ENCODE data around the gene GALNT14.

GALNT14 gene

DNA sequence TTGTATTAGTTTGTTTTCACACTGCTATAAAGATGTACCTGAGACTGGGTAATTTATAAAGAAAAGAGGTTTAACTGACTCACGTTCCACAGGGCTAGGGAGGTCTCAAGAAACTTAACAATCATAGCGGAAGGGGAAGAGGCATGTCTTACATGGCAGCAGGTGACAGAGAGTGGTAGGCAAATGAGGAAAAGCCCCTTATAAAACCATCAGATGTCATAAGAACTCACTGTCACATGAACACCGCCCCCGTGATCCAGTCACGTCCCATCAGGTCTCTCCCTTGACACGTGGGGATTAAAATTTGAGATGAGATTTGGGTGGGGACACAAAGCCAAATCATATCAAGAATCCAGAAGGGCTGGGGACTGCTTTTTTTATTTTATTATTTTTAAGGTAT lies 120.0 kb downstream of the GALNT14 start:
- H3K4me2 ChIP-seq (ENCODE audit: low read depth, low read length, poor library complexity, severe bottlenecking) = no peak overlapping the region
- H3K9ac ChIP-seq (ENCODE audit: low read depth, low read length, poor library complexity, severe bottlenecking) = no peak overlapping the region
- no peak overlapping the region for H2AFZ ChIP-seq (ENCODE audit: low read length)
- no peaks in the 10 kb centered on the region for H3K9me3 ChIP-seq (ENCODE audit: insufficient read depth, low read depth, low read length)
- H3K79me2 ChIP-seq (ENCODE audit: insufficient read depth, low read length) = no peaks in the 10 kb centered on the region
- no peaks in the 10 kb centered on the region for H4K20me1 ChIP-seq (ENCODE audit: insufficient read depth, low read length, poor library complexity, severe bottlenecking)
- TF ChIP-seq, protein P1, sequence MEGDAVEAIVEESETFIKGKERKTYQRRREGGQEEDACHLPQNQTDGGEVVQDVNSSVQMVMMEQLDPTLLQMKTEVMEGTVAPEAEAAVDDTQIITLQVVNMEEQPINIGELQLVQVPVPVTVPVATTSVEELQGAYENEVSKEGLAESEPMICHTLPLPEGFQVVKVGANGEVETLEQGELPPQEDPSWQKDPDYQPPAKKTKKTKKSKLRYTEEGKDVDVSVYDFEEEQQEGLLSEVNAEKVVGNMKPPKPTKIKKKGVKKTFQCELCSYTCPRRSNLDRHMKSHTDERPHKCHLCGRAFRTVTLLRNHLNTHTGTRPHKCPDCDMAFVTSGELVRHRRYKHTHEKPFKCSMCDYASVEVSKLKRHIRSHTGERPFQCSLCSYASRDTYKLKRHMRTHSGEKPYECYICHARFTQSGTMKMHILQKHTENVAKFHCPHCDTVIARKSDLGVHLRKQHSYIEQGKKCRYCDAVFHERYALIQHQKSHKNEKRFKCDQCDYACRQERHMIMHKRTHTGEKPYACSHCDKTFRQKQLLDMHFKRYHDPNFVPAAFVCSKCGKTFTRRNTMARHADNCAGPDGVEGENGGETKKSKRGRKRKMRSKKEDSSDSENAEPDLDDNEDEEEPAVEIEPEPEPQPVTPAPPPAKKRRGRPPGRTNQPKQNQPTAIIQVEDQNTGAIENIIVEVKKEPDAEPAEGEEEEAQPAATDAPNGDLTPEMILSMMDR (conservative IDR thresholded peaks at IDR 0.05; ENCODE audit: low read length) = no peak
- TF ChIP-seq EZH2phosphoT487 (IDR thresholded peaks at IDR 0.05; ENCODE audit: borderline replicate concordance) = no peak
- H3K27me3 ChIP-seq (ENCODE audit: insufficient read depth, low read length, poor library complexity, severe bottlenecking) = no peaks in the 10 kb centered on the region
- H3F3A ChIP-seq (ENCODE audit: low read depth) = no peaks in the 10 kb centered on the region
- no peaks in the 10 kb centered on the region for H3K9me2 ChIP-seq (replicated peaks; ENCODE audit: low read depth, low read length)
- no peaks in the 10 kb centered on the region for H3K4me1 ChIP-seq (ENCODE audit: insufficient read depth, low read length, poor library complexity, severe bottlenecking)
- H3K36me3 ChIP-seq (ENCODE audit: insufficient read depth, low read length) = no peaks in the 10 kb centered on the region
- H3K4me3 ChIP-seq (ENCODE audit: low read length, poor library complexity, severe bottlenecking) = no peak overlapping the region

DNA sequence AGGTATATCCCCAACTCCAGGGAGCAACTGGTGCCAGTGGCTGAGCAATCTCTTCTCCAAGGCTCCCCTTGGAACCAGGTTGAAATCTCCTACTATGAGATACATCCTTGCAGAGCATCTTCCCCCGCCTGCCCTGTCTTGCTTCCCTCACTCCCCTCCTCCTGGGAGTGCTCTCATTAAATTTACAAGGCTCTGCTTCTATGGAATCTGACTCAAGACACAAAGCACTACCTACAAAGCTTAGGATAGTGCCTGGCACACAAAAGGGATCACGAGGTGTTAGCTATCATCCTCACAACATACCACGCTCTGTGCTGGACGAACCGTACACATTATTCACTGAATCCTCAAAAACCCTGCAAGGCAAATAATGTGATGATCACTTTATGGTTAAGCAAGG lies 121.6 kb downstream of the GALNT14 start:
- no peaks in the 10 kb centered on the region for H3K9me3 ChIP-seq (ENCODE audit: insufficient read depth, low read depth, low read length)
- H3K27me3 ChIP-seq (ENCODE audit: insufficient read depth, low read length, poor library complexity, severe bottlenecking) = no peaks in the 10 kb centered on the region
- H3F3A ChIP-seq (ENCODE audit: low read depth) = no peaks in the 10 kb centered on the region
- no peaks in the 10 kb centered on the region for H3K4me1 ChIP-seq (ENCODE audit: insufficient read depth, low read length, poor library complexity, severe bottlenecking)
- no peak overlapping the region for H3K9ac ChIP-seq (ENCODE audit: low read depth, low read length, poor library complexity, severe bottlenecking)
- no peaks in the 10 kb centered on the region for H3K9me2 ChIP-seq (replicated peaks; ENCODE audit: low read depth, low read length)
- H3K4me2 ChIP-seq (ENCODE audit: low read depth, low read length, poor library complexity, severe bottlenecking) = no peak overlapping the region
- TF ChIP-seq EZH2phosphoT487 (IDR thresholded peaks at IDR 0.05; ENCODE audit: borderline replicate concordance) = no peak
- TF ChIP-seq, protein P1 (conservative IDR thresholded peaks at IDR 0.05; ENCODE audit: low read length) = no peak
- H3K36me3 ChIP-seq (ENCODE audit: insufficient read depth, low read length) = no peaks in the 10 kb centered on the region
- no peak overlapping the region for H3K4me3 ChIP-seq (ENCODE audit: low read length, poor library complexity, severe bottlenecking)
- no peaks in the 10 kb centered on the region for H3K79me2 ChIP-seq (ENCODE audit: insufficient read depth, low read length)
- H4K20me1 ChIP-seq (ENCODE audit: insufficient read depth, low read length, poor library complexity, severe bottlenecking) = no peaks in the 10 kb centered on the region
- H2AFZ ChIP-seq (ENCODE audit: low read length) = no peak overlapping the region

DNA sequence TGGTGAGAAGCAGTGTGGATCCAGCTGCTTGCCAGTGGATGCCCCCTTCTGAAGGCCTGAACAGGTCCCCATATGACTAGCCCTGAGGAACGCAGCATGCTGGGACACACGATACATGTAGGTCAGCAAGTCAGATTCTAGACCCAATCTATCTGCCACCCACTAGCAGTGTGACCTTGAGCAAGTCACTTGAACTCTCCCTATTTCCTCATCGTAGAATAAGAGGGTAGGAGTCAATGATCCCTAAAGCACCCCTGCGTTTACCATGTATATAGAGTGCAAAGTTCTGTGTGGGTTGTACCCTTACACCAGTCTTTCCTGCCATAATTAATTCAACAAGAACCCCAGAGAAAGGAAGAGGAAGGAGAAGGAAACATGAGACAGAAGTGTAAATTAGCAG lies 123.7 kb downstream of the GALNT14 start:
- no peak overlapping the region for H3K4me3 ChIP-seq (ENCODE audit: low read length, poor library complexity, severe bottlenecking)
- no peaks in the 10 kb centered on the region for H3K27me3 ChIP-seq (ENCODE audit: insufficient read depth, low read length, poor library complexity, severe bottlenecking)
- no peaks in the 10 kb centered on the region for H3K79me2 ChIP-seq (ENCODE audit: insufficient read depth, low read length)
- H2AFZ ChIP-seq (ENCODE audit: low read length) = no peak overlapping the region
- no peak for TF ChIP-seq EZH2phosphoT487 (IDR thresholded peaks at IDR 0.05; ENCODE audit: borderline replicate concordance)
- TF ChIP-seq, protein P1 (conservative IDR thresholded peaks at IDR 0.05; ENCODE audit: low read length) = no peak
- no peaks in the 10 kb centered on the region for H3K36me3 ChIP-seq (ENCODE audit: insufficient read depth, low read length)
- no peaks in the 10 kb centered on the region for H3K9me2 ChIP-seq (replicated peaks; ENCODE audit: low read depth, low read length)
- no peaks in the 10 kb centered on the region for H4K20me1 ChIP-seq (ENCODE audit: insufficient read depth, low read length, poor library complexity, severe bottlenecking)
- no peak overlapping the region for H3K9ac ChIP-seq (ENCODE audit: low read depth, low read length, poor library complexity, severe bottlenecking)
- H3K4me1 ChIP-seq (ENCODE audit: insufficient read depth, low read length, poor library complexity, severe bottlenecking) = no peaks in the 10 kb centered on the region
- no peaks in the 10 kb centered on the region for H3K9me3 ChIP-seq (ENCODE audit: insufficient read depth, low read depth, low read length)
- no peaks in the 10 kb centered on the region for H3F3A ChIP-seq (ENCODE audit: low read depth)
- H3K4me2 ChIP-seq (ENCODE audit: low read depth, low read length, poor library complexity, severe bottlenecking) = no peak overlapping the region
